ENCODE results near the gene SOWAHD. TPM values are rescaled to one million over a fixed set of nuclear protein-coding genes. Genes with fewer than 3 reads are reported as not detected.
"Not testable (repeated sequence)": the region's sequence is repeated elsewhere in the genome, so short reads cannot be mapped to it uniquely, and the experiment has no call there.

Gene SOWAHD
- total and polyA plus RNA-seq, 5 donors = 0.14 to 0.53 (median 0.37) TPM; not detected in 2

DNA sequence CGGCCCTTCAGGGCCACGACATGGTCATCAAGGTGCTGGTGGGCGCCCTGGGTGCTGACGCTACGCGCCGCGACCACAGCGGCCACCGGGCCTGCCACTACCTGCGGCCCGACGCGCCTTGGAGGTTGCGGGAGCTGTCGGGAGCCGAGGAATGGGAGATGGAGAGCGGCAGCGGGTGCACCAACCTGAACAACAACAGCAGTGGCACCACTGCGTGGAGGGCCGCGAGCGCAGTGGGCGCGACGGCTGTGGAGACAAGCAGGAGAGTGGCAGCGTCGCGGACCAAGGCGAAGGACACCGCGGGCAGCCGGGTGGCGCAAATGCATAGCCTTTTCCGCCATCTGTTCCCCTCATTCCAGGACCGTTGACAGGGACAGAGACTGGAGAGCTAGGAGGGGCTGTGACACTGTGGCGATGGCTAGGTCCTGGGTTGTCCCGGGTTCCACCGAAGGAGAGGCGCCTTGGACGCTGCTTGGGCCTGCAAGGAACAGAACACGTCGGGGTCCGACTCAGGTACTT, 919 bp downstream of the SOWAHD start:
- intact Hi-C loops (cut with DNase I) = no loop called here
- H3K4me3 ChIP-seq (ENCODE audit: low read length) = peak overlapping the region; percentile 60
- ATAC-seq = no peak
- no peak for DNase-seq
- no peak overlapping the region for H3K27ac ChIP-seq (ENCODE audit: low read length)
- no peaks in the 10 kb centered on the region for H3K4me1 ChIP-seq (ENCODE audit: control insufficient read depth, insufficient read depth, low read length)
- no peaks in the 10 kb centered on the region for H3K27me3 ChIP-seq (ENCODE audit: control insufficient read depth, insufficient read depth)
- WGBS = 20% methylated on average over 44 of the region's 44 CpGs
- H3K9me3 ChIP-seq (ENCODE audit: control insufficient read depth, low read length) = no peaks in the 10 kb centered on the region

- H3K27me3 ChIP-seq (ENCODE audit: control insufficient read depth, insufficient read depth) = no peaks in the 10 kb centered on the region
- H3K4me3 ChIP-seq (ENCODE audit: low read length) = no peak overlapping the region
- DNase-seq = no peak
- intact Hi-C loops (cut with DNase I) = no loop called here
- H3K9me3 ChIP-seq (ENCODE audit: control insufficient read depth, low read length) = no peaks in the 10 kb centered on the region
- no peak overlapping the region for H3K27ac ChIP-seq (ENCODE audit: low read length)
- ATAC-seq = no peak
- no peaks in the 10 kb centered on the region for H3K4me1 ChIP-seq (ENCODE audit: control insufficient read depth, insufficient read depth, low read length)
- 85% methylated on average over 18 of the region's 18 CpGs for WGBS
Observed at GRCh38 chrX:119760026-119760877, 1.9 kb downstream of the SOWAHD start.

- no peaks in the 10 kb centered on the region for H3K4me1 ChIP-seq (ENCODE audit: control insufficient read depth, insufficient read depth, low read length)
- DNase-seq (no peak), ATAC-seq (no peak)
- H3K27ac ChIP-seq (ENCODE audit: low read length) = no peak overlapping the region
- no peaks in the 10 kb centered on the region for H3K27me3 ChIP-seq (ENCODE audit: control insufficient read depth, insufficient read depth)
- WGBS = 78% methylated on average over 3 of the region's 3 CpGs
- H3K4me3 ChIP-seq (ENCODE audit: low read length) = no peak overlapping the region
- H3K9me3 ChIP-seq (ENCODE audit: control insufficient read depth, low read length) = no peaks in the 10 kb centered on the region
- intact Hi-C loops (cut with DNase I) = no loop called here
Observed at GRCh38 chrX:119762718-119763117, 4.3 kb downstream of the SOWAHD start.

DNA sequence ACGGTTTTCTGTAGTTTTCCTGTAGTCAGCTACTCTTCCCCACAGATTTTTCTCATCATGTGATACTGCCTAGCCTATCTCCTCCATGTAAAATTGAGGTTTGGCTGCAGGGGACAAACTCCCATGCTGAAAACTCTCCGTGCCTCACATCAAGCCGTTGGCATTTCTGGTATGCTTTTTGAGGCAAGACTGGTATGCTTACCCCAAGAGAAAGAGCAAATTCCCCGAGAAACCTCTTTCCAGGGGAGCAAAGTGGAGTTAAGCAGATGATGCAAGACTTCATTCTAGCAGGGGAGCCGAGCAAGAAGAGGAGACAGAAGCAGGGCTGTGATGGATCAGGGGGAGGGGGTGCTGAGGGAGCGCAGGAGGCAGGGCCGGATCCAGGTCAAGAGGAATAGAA, 4.8 kb downstream of the SOWAHD start:
- Histone ChIP-seq H3K4me1 (ENCODE audit: control insufficient read depth, insufficient read depth, low read length) (no peaks in the 10 kb centered on the region), H3K27me3 (ENCODE audit: control insufficient read depth, insufficient read depth) (no peaks in the 10 kb centered on the region), H3K9me3 (ENCODE audit: control insufficient read depth, low read length) (no peaks in the 10 kb centered on the region), H3K4me3 (ENCODE audit: low read length) (no peak overlapping the region), H3K27ac (ENCODE audit: low read length) (no peak overlapping the region)
- DNase-seq (no peak), ATAC-seq (no peak)
- 46% methylated on average over 7 of the region's 7 CpGs for WGBS
- intact Hi-C loops (cut with DNase I) = no loop called here

- no peaks in the 10 kb centered on the region for H3K4me1 ChIP-seq (ENCODE audit: control insufficient read depth, insufficient read depth, low read length)
- intact Hi-C loops (cut with DNase I) = no loop called here
- no peak overlapping the region for H3K4me3 ChIP-seq (ENCODE audit: low read length)
- no peak overlapping the region for H3K27ac ChIP-seq (ENCODE audit: low read length)
- DNase-seq (no peak), ATAC-seq (no peak)
- WGBS = 92% methylated on average over 6 of the region's 6 CpGs
- no peaks in the 10 kb centered on the region for H3K27me3 ChIP-seq (ENCODE audit: control insufficient read depth, insufficient read depth)
- no peaks in the 10 kb centered on the region for H3K9me3 ChIP-seq (ENCODE audit: control insufficient read depth, low read length)
Observed at GRCh38 chrX:119763836-119764387, 5.5 kb downstream of the SOWAHD start.

DNA sequence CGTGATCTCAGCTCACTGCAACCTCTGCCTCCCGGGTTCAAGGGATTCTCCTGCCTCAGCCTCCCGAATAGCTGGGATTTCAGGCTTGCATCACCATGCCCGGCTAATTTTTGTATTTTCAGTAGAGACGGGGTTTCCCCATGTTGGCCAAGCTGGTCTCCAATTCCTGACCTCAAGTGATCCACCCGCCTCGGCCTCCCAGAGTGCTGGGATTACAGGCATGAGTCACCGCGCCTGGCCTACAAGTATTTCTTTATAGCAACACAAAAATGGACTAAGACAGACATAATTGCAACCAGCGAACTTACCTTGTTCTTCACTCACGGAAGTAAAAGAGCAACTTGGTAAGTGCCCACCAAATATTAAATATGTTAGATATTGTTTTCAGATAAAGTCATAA, 10.0 kb downstream of the SOWAHD start:
- DNase-seq; ATAC-seq; H3K4me1 ChIP-seq (ENCODE audit: control insufficient read depth, insufficient read depth, low read length); intact Hi-C loops (cut with DNase I); H3K27ac ChIP-seq (ENCODE audit: low read length); H3K9me3 ChIP-seq (ENCODE audit: control insufficient read depth, low read length); H3K4me3 ChIP-seq (ENCODE audit: low read length); H3K27me3 ChIP-seq (ENCODE audit: control insufficient read depth, insufficient read depth): not testable (repeated sequence)
- WGBS = 91% methylated on average over 11 of the region's 11 CpGs

- 92% methylated on average over 3 of the region's 3 CpGs for WGBS
Observed at GRCh38 chrX:119769388-119769787, 11.0 kb downstream of the SOWAHD start.

GRCh38 chrX:119775517-119776238, 17.3 kb downstream of the SOWAHD start:
- intact Hi-C loops (cut with DNase I) = no loop called here
- Histone ChIP-seq H3K4me3 (ENCODE audit: low read length) (no peak overlapping the region), H3K27ac (ENCODE audit: low read length) (no peak overlapping the region), H3K4me1 (ENCODE audit: control insufficient read depth, insufficient read depth, low read length) (no peaks in the 10 kb centered on the region), H3K9me3 (ENCODE audit: control insufficient read depth, low read length) (no peaks in the 10 kb centered on the region), H3K27me3 (ENCODE audit: control insufficient read depth, insufficient read depth) (no peaks in the 10 kb centered on the region)
- WGBS = 82% methylated on average over 15 of the region's 15 CpGs
- DNase-seq (no peak), ATAC-seq (no peak)

More at GRCh38 chrX:119769388-119769787, 11.0 kb downstream of the SOWAHD start:
- DNase-seq; H3K27ac ChIP-seq (ENCODE audit: low read length); H3K27me3 ChIP-seq (ENCODE audit: control insufficient read depth, insufficient read depth); H3K4me3 ChIP-seq (ENCODE audit: low read length); ATAC-seq; H3K4me1 ChIP-seq (ENCODE audit: control insufficient read depth, insufficient read depth, low read length); H3K9me3 ChIP-seq (ENCODE audit: control insufficient read depth, low read length); intact Hi-C loops (cut with DNase I): not testable (repeated sequence)

DNA sequence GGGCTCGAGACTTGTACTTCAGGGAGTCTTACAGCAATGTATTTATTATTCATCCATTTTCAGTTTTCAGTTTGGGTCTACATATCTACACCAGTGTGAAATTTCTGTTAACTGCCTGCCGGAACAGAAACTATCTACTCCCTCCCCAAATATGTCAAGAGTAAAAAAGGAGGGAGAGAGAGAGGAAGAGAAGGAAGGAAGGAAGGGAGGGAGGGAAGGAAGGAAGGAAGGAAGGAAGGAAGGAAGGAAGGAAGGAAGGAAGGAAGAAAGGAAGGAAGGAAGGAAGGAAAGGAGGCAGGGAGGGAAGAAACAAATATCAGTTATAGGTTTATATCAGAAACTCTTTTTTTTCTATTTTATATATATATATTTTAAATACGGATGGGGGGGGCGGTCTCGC, 20.4 kb downstream of the SOWAHD start:
- Histone ChIP-seq H3K27ac (ENCODE audit: low read length) (no peak overlapping the region), H3K4me3 (ENCODE audit: low read length) (no peak overlapping the region), H3K9me3 (ENCODE audit: control insufficient read depth, low read length) (no peaks in the 10 kb centered on the region), H3K27me3 (ENCODE audit: control insufficient read depth, insufficient read depth) (no peaks in the 10 kb centered on the region), H3K4me1 (ENCODE audit: control insufficient read depth, insufficient read depth, low read length) (no peaks in the 10 kb centered on the region)
- no peak for ATAC-seq
- DNase-seq = no peak
- intact Hi-C loops (cut with DNase I) = no loop called here
- 84% methylated on average over 5 of the region's 5 CpGs for WGBS

DNA sequence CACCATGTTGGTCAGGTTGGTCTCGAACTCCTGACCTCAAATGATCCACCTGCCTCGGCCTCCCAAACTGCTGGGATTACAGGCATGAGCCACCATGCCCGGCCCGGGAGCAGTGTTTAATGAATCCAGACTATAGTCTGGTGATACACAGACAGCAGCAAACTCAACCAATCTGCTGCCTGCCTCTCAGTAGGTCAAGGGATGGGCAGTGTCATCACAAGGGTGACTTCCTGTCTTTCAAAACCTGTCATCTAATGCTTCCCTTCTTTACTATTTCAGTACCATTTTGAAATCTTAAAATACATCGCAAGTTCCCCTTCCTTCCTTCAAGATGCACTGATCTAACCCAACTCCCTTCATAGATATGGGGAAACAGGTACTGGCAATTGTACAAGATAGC, 24.6 kb downstream of the SOWAHD start:
- intact Hi-C loops (cut with DNase I) = no loop called here
- 79% methylated on average over 5 of the region's 5 CpGs for WGBS

More for the DNA sequence above, 24.6 kb downstream of the SOWAHD start:
- Histone ChIP-seq H3K9me3 (ENCODE audit: control insufficient read depth, low read length) (no peaks in the 10 kb centered on the region), H3K27me3 (ENCODE audit: control insufficient read depth, insufficient read depth) (no peaks in the 10 kb centered on the region), H3K4me3 (ENCODE audit: low read length) (no peak overlapping the region), H3K4me1 (ENCODE audit: control insufficient read depth, insufficient read depth, low read length) (no peaks in the 10 kb centered on the region), H3K27ac (ENCODE audit: low read length) (no peak overlapping the region)
- no peak for DNase-seq
- peak in 1 of 2 donors; percentile 34 for ATAC-seq
